ENCODE data around the gene SEC11C. TPM values are rescaled to one million over a fixed set of nuclear protein-coding genes. Genes with fewer than 3 reads are reported as not detected.

SEC11C gene
- total RNA-seq, 8 experiments from 2014 or later: 38.1 to 224 (median 159) TPM

DNA sequence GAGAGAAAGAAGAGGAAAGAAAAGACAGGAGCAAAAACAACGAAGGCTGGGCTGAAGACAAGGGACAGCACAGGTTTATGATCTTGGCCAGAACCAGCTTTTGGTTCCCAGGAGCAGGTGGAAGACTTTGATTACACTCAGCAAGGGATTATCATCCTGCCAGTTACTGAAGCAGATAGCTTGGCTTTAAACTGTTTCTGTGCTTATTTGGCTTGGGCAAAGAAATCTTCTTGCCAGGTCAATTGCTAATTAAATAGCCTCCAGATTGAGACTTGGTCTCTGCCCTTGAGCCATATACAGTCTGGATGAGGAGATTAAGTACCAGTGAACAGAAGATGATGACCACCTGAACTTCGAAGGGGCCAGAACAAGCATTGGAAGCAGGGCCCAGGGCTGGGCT lies 58.0 kb downstream of the SEC11C start:
- in situ Hi-C loops (cut with MboI; ENCODE audit: low pct_unique_long_range_greater_than_20kb in 2 of 9, low sequenced_read_pairs in 9 of 9, unreplicated experiment in 9 of 9): no loop called here
- no peak overlapping the region for H3K4me3 ChIP-seq
- H3K27ac ChIP-seq: no peak overlapping the region
- 0 to 90% (median 71%) methylated on average over 1 to 2 of the region's 2 CpGs; no CpG with 5 or more reads in 2 of the 10 experiments for WGBS, 10 experiments
- no peaks in the 10 kb centered on the region for H3K4me1 ChIP-seq (replicated peaks in 1 of 2)
- no peak for ATAC-seq (replicated peaks in 6 of 8)

DNA sequence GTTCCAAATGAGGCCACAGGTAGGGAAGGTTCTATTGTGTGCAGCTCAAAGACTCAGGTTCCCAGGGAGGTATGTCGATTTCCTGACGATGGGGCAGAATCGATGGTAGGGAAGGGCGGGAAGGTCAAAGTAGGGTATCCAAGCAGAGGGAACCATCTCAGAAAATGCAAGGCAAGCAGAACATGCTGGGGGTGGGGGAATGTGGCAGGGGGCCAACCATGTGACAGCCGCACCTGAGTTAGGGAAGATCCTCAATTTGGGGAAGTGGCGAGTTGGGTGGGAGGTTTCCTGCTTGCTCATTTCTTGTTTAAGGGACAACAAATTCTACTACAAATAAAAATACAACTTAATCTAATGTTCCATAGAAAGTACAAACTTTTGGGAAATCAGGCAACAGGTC lies 58.5 kb downstream of the SEC11C start:
- WGBS, 10 experiments: 70 to 100% (median 100%) methylated on average over 1 to 6 of the region's 6 CpGs; no CpG with 5 or more reads in 3 of the 10 experiments
- Histone ChIP-seq H3K27ac (no peak overlapping the region), H3K4me1 (replicated peaks in 1 of 2) (no peaks in the 10 kb centered on the region), H3K4me3 (no peak overlapping the region)
- no peak for ATAC-seq (replicated peaks in 6 of 8)
- in situ Hi-C loops (cut with MboI; ENCODE audit: low pct_unique_long_range_greater_than_20kb in 2 of 9, low sequenced_read_pairs in 9 of 9, unreplicated experiment in 9 of 9): no loop called here

DNA sequence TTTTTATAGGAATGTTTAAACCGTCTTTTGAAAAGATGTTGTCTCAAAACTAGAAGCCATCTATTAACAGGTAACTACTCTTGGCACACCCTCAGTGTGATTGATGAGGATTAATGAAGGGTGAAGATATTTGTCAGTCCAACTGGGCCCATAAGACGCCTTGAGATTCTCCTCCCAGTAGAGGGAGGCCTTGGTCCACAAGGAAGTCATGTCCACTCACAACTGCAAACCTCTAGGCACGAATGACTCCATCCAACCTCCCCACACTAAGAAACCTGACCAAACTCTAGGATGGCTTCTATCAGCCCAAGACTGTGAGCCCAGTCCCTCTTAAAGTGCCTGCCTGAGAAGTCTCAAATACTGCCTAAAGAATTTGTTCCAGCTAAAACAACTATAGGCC lies 61.1 kb downstream of the SEC11C start:
- WGBS, 10 experiments: 27 to 100% (median 76%) methylated on average over 1 to 3 of the region's 3 CpGs; no CpG with 5 or more reads in 3 of the 10 experiments
- peak in 3 of 8 experiments; percentile 42 to 68 (median 44) for ATAC-seq (replicated peaks in 6 of 8)
- H3K4me3 ChIP-seq: no peak overlapping the region
- in situ Hi-C loops (cut with MboI; ENCODE audit: low pct_unique_long_range_greater_than_20kb in 2 of 9, low sequenced_read_pairs in 9 of 9, unreplicated experiment in 9 of 9): no loop called here
- no peak overlapping the region for H3K27ac ChIP-seq
- no peaks in the 10 kb centered on the region for H3K4me1 ChIP-seq (replicated peaks in 1 of 2)

DNA sequence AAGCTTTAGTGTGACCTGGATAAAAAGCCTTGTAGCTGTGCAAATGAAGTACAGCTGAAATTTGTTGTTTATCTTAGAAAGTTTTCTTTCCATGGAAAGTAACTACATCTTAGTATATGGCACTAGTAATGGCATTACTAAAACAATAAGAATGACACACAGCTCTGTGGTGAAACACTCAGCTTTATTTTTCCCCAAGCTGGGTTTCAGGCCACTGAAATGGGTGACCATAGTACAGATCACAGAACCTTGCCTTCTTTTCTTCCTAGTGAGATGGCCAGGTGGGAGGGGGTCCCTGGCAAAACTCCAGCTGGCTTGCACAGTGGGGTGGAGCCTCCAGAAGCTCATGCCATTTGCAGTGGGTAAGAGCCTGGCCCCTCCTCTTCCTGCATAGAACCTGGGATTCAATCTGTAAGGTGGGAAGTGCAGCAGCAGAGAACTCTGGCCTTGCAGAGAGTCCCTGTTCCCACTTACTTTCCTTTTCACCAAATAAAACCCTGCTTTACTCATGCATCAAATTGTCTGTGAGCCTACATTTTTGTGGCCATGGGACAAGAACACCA lies 62.7 kb downstream of the SEC11C start:
- H3K4me1 ChIP-seq (replicated peaks in 1 of 2): no peaks in the 10 kb centered on the region
- H3K4me3 ChIP-seq: no peak overlapping the region
- no peak overlapping the region for H3K27ac ChIP-seq
- no peak for ATAC-seq (replicated peaks in 6 of 8)
- in situ Hi-C loops (cut with MboI; ENCODE audit: low pct_unique_long_range_greater_than_20kb in 2 of 9, low sequenced_read_pairs in 9 of 9, unreplicated experiment in 9 of 9): no loop called here

DNA sequence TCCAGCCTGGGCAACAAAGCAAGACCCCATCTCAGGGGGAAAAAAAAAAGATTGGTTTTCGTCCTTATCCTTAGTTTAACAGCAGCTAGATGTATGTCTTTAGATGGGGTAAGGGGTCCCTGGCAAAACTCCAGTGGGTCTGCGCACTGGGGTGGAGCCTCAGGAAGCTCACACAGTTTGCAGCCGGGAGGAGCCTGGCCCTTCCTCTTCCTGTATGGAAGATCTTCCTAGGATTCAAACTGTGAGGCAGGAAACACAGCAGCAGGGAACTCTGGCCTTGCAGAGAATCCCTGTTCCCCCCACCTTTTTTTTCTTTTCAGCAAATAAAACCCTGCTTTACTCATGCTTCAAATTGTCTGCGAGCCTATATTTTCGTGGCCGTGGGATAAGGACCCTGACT lies 67.8 kb downstream of the SEC11C start:
- in situ Hi-C loops (cut with MboI; ENCODE audit: low pct_unique_long_range_greater_than_20kb in 2 of 9, low sequenced_read_pairs in 9 of 9, unreplicated experiment in 9 of 9): no loop called here
- Histone ChIP-seq H3K27ac (no peak overlapping the region), H3K4me3 (no peak overlapping the region), H3K4me1 (replicated peaks in 1 of 2) (peaks cover 0 to 9% of the 10 kb centered on the region in 2 donors)
- 50 to 97% (median 79%) methylated on average over 2 to 6 of the region's 6 CpGs; no CpG with 5 or more reads in 2 of the 10 experiments for WGBS, 10 experiments
- no peak for ATAC-seq (replicated peaks in 6 of 8)

Other genes starting within 250 kb of the SEC11C start
- 1 to 10 TPM in 1 of 8 experiments, not detected in 7; 2.2 TPM for gene GRP, start 80.3 kb downstream of the SEC11C start, total RNA-seq
- gene RAX, start 133.6 kb downstream of the SEC11C start, total RNA-seq: 1 to 10 TPM in 1 of 8 experiments, under 1 TPM in 5, not detected in 2; 0.04 to 2.0 (median 0.36) TPM
- under 1 TPM in 3 of 8 experiments, not detected in 5; 0.23 to 0.81 (median 0.49) TPM for gene CPLX4, start 178.8 kb downstream of the SEC11C start, total RNA-seq
- 100 to 1,000 TPM in 4 of 8 experiments, 10 to 100 TPM in 4; 46.4 to 154 (median 86.4) TPM for gene LMAN1, start 219.4 kb downstream of the SEC11C start, total RNA-seq